H1 (cell line): ENCODE results near the gene SYNGR4. TPM values are rescaled to one million over a fixed set of nuclear protein-coding genes. Genes with fewer than 3 reads are reported as not detected.
A peak's percentile ranks its signal among the peaks of the same experiment; 100 is the strongest.

ENCODE experiments used
- ASH2L ChIP-seq: fragments of 200-600, 300-600 bp; sonication (generic); IDR thresholded peaks from one replicate; pipeline ENCODE4 v1.7.1; 2017; ENCODE audit warnings: low read length
- ATF3 ChIP-seq: IDR thresholded peaks from 2 replicates; pipeline ENCODE4 v1.6.1; 2011; ENCODE audit warnings: low read depth, mild to moderate bottlenecking, low read length; ENCODE audit not compliant: insufficient read depth
- BRCA1 ChIP-seq: IDR thresholded peaks from 2 replicates; pipeline ENCODE4 v1.6.1; 2012; ENCODE audit warnings: low read depth, low read length, improper control_type of control experiment
- CBX5 ChIP-seq: fragments of 300-800, 300-1000 bp; sonication (generic); IDR thresholded peaks from 2 replicates; pipeline ENCODE4 v1.7.1; 2016; ENCODE audit warnings: antibody characterized with exemption, low read length, low read depth
- CHD1 ChIP-seq: IDR thresholded peaks from 2 replicates; pipeline ENCODE4 v1.6.1; 2012; ENCODE audit warnings: low read depth, low read length, improper control_type of control experiment
- CREB1 ChIP-seq: IDR thresholded peaks from 2 replicates; pipeline ENCODE4 v1.6.1; 2012; ENCODE audit warnings: inconsistent platforms
- EP300 ChIP-seq, 2 experiments: IDR thresholded peaks; 1 replicate in 1 of 2; 2 replicates in 1 of 2; pipeline ENCODE4 v1.6.1; 2011 to 2012; ENCODE audit warnings: low read depth in 2 of 2, low read length in 2 of 2, mild to moderate bottlenecking in 2 of 2, borderline replicate concordance in 1 of 2, inconsistent platforms in 1 of 2, moderate library complexity in 1 of 2
- FOSL1 ChIP-seq: IDR thresholded peaks from 2 replicates; pipeline ENCODE4 v1.6.1; 2011; ENCODE audit warnings: mild to moderate bottlenecking, low read depth, low read length, moderate library complexity; ENCODE audit not compliant: insufficient read depth
- GABPA ChIP-seq: IDR thresholded peaks from 2 replicates; pipeline ENCODE4 v1.6.1; 2011; ENCODE audit warnings: mild to moderate bottlenecking, low read length, moderate library complexity, borderline replicate concordance; ENCODE audit not compliant: insufficient read depth
- HDAC2 ChIP-seq, 2 experiments: fragments of 300-600 bp in 1 of 2; sonication (generic) in 1 of 2; IDR thresholded peaks; 2 replicates each; pipeline ENCODE4 v1.6.1; 2011 to 2012; ENCODE audit warnings: low read depth in 2 of 2, low read length in 2 of 2, mild to moderate bottlenecking in 2 of 2, moderate library complexity in 2 of 2, borderline replicate concordance in 1 of 2, inconsistent platforms in 1 of 2
- KDM4A ChIP-seq: IDR thresholded peaks from one replicate; pipeline ENCODE4 v1.7.1; 2012; ENCODE audit warnings: low read depth, mild to moderate bottlenecking, moderate library complexity, low read length, inconsistent platforms; ENCODE audit not compliant: severe bottlenecking
- MAFK ChIP-seq: IDR thresholded peaks from 2 replicates; pipeline ENCODE4 v1.6.1; 2012; ENCODE audit warnings: low read depth, mild to moderate bottlenecking, improper control_type of control experiment, low read length
- NANOG ChIP-seq: IDR thresholded peaks from 2 replicates; pipeline ENCODE4 v1.6.1; 2011; ENCODE audit warnings: low read length, low read depth, mild to moderate bottlenecking, inconsistent platforms; ENCODE audit not compliant: insufficient read depth, poor library complexity, severe bottlenecking
- NRF1 ChIP-seq: IDR thresholded peaks from 2 replicates; pipeline ENCODE4 v1.6.1; 2011; ENCODE audit warnings: mild to moderate bottlenecking, low read depth, low read length, improper control_type of control experiment
- RNF2 ChIP-seq: fragments of 200-900, 300-1000 bp; sonication (generic); IDR thresholded peaks from 2 replicates; pipeline ENCODE4 v1.7.1; 2016; ENCODE audit warnings: borderline replicate concordance, low read depth, mild to moderate bottlenecking, antibody characterized with exemption, low read length; ENCODE audit not compliant: poor library complexity, severe bottlenecking; ENCODE audit errors: missing control alignments
- SP1 ChIP-seq: IDR thresholded peaks from 2 replicates; pipeline ENCODE4 v1.6.1; 2011; ENCODE audit warnings: low read depth, low read length
- SP4 ChIP-seq: IDR thresholded peaks from 2 replicates; pipeline ENCODE4 v1.6.1; 2012; ENCODE audit warnings: low read length, inconsistent platforms
- SRF ChIP-seq: IDR thresholded peaks from 2 replicates; pipeline ENCODE4 v1.6.1; 2011; ENCODE audit warnings: mild to moderate bottlenecking, low read depth, low read length, moderate library complexity
- TEAD4 ChIP-seq: IDR thresholded peaks from 2 replicates; pipeline ENCODE4 v1.6.1; 2012; ENCODE audit warnings: low read depth, low read length, inconsistent platforms, mixed read lengths
- YY1 ChIP-seq: IDR thresholded peaks from 2 replicates; pipeline ENCODE4 v1.6.1; 2011; ENCODE audit warnings: low read depth, mild to moderate bottlenecking, low read length
- ZNF274 ChIP-seq: IDR thresholded peaks from 2 replicates; pipeline ENCODE4 v1.7.0; 2012; ENCODE audit warnings: low read length, borderline replicate concordance; ENCODE audit errors: extremely low read depth
- polyA plus RNA-seq, 7 experiments: library from polyadenylated mRNA; depleted of rRNA in 3 of 7; stranded (reverse) in 5 of 7; unstranded in 2 of 7; fragments of >200 nt in 5 of 7; fragments of 200-250 nt in 2 of 7; gene quantifications; 1 replicate in 5 of 7; 2 replicates in 1 of 7; 4 replicates in 1 of 7; pipeline versions ENCODE4 v1.2.1 to v1.2.3, GENCODE V29; 2011 to 2013; ENCODE audit warnings: missing spikeins in 2 of 7, mixed read lengths in 2 of 7
- total RNA-seq: library from RNA; stranded (reverse); fragmentation: NEBNext Ultra II Directional; extraction: Animal tissue kit (Norgen Biotek cat#: 25700); gene quantifications from 2 replicates; pipeline ENCODE4 v1.2.1, GENCODE V29; 2021
- TF ChIP-seq, protein P1 (sequence below): IDR thresholded peaks from 2 replicates; pipeline ENCODE4 v1.6.1; 2012; ENCODE audit warnings: inconsistent platforms

The SYNGR4 gene
- total and polyA plus RNA-seq, 2 of the 8 experiments (the other 6 are each of a cell fraction or from before 2014, with no cell fraction given): 0.41 TPM; not detected in 1

DNA sequence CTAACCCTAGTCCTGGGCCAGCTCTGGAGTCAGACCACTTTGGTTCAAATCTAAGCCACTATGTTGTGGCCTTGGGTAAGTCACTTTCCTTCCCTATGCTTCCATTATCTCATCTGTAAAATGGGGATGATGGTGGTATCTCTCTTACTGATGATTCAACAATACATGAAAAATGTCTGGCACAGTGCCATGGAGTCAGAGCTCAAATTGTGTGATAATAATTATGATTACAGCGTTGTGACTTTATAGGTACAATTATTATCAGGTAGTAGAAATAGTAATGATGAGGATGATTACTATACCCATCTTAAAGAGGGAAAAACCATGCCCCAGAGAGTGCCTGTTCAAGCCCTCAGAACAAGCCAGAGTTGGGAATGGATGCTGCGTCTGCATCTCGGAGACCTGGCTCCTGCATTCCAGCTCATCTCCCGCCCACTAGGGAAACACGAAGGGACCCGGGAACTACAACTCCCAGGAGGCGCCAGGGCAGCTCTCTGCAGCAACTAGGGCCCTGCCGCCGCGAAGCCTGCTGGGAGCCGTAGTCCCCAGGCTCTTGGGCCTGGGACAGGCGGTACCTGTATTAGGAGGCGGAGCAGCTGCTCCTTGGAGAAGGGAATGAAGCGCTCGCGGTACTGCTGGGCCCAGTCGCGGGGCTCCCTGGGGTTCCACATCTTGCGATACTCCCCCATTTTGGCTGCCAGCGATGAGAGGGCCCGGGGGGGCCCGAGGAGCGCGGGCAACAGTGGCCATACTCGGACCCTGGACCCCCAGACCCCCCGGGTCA is 1.3 kb upstream of the SYNGR4 start (continued):
- TF ChIP-seq NRF1 (no peak), NANOG (no peak), SP4 (no peak), EP300 (IDR thresholded peaks at IDR 0.05; ENCODE audit: borderline replicate concordance in 1 of 2, low read depth in 2 of 2, low read length in 2 of 2) (no peak), SRF (no peak), CBX5 (no peak), YY1 (0 out of 2 replicates have a peak, but pooled peaks have one; percentile 25), RNF2 (no peak), CREB1 (no peak), TEAD4 (peak; percentile 95), HDAC2 (IDR thresholded peaks at IDR 0.05; ENCODE audit: borderline replicate concordance in 1 of 2, low read depth in 2 of 2, low read length in 2 of 2) (no peak), ZNF274 (no peak), FOSL1 (no peak), BRCA1 (0 out of 2 replicates have a peak, but pooled peaks have one; percentile 27), ATF3 (no peak), MAFK (no peak), GABPA (no peak), ASH2L (no peak), KDM4A (no peak), CHD1 (no peak), SP1 (peak; percentile 58; the same call in 1 of the 2 replicates)
- TF ChIP-seq, protein P1, sequence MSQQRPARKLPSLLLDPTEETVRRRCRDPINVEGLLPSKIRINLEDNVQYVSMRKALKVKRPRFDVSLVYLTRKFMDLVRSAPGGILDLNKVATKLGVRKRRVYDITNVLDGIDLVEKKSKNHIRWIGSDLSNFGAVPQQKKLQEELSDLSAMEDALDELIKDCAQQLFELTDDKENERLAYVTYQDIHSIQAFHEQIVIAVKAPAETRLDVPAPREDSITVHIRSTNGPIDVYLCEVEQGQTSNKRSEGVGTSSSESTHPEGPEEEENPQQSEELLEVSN: peak; percentile 51; the same call in 1 of the 2 replicates
